Measurements from ENCODE around the gene TBXAS1.
"Not testable (repeated sequence)": the region's sequence is repeated elsewhere in the genome, so short reads cannot be mapped to it uniquely, and the experiment has no call there.

The TBXAS1 gene

DNA sequence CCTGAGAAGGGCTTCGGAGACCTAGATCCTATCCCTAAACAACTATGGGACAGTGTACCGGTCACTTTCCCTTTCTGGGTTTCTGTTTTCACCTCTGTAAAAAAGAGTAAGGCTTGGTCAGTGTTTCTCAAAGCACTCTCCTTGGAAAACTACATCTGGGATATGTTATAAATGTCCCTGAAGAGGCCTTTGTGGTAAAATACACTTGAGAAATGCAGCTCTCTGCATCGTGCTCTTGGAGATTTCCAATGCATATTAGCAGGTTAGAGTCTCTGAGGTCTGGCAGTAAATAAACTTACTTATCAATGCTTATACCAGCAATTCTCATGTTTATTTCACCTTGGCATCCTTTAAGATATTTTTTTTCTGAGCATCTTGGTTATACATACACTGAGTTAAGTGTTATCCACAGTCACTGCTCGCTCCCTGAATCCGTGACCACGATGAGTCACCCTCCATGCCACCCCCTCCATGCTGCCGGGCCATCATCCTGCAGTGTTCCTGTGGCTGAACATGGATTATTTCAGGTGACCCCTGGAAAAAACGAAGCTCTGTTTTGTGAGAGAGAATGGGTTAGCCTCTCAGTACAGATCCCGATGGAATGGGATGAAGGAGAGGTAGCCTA is 3.3 kb upstream of the TBXAS1 start:
- no peak for TF ChIP-seq CTCF (IDR thresholded peaks at IDR 0.05; ENCODE audit: low read depth, low read length)
- H3K4me3 ChIP-seq (ENCODE audit: low read depth, low read length) = no peak overlapping the region

GRCh38 chr7:139827042-139827441 is 2.0 kb upstream of the TBXAS1 start:
- TF ChIP-seq CTCF (IDR thresholded peaks at IDR 0.05; ENCODE audit: low read depth, low read length) = no peak
- no peak overlapping the region for H3K4me3 ChIP-seq (ENCODE audit: low read depth, low read length)

DNA sequence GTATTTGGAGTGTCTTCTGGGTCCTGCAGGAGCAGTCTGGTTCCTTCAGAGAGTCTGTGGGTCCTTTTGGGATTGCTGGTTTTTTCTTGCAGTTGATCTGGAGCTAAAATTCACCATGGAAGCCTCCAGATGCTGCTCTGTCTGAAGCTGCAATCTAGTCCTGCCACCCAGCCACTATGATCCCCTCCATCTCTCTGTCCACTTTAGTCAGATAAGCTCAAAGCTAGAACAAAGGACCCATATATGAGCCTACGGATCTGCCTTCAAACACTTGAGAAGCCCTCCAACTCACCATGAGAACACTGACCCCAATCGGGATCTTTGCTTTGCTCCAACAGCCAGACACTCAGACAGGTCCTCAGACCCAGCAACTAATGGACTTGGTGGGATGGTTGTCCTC is 618 bp upstream of the TBXAS1 start:
- TF ChIP-seq CTCF (IDR thresholded peaks at IDR 0.05; ENCODE audit: low read depth, low read length) = no peak
- H3K4me3 ChIP-seq (ENCODE audit: low read depth, low read length) = no peak overlapping the region

- H3K4me3 ChIP-seq (ENCODE audit: low read depth, low read length) = peak overlapping the region; percentile 46
- no peak for TF ChIP-seq CTCF (IDR thresholded peaks at IDR 0.05; ENCODE audit: low read depth, low read length)
Measured at GRCh38 chr7:139829775-139830117, 682 bp downstream of the TBXAS1 start.

DNA sequence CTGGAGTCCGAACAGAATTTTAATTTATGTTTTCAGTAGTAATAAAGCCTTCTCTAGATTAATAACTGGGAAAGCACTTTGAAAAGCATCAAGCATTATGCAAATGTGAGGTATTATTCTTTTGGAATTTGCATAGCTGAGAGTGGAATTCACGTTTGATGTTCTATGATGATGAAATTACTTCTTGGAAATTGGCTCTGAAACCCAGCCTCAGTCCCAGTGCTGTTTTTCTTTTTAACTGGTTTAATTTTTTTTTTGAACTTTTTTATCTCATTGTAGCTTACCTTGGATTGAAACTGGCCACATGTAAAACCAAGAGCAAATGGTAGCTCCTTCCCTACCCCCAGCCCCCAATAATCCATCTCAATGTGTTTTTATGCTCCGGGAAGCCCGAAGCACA is 1.2 kb downstream of the TBXAS1 start:
- H3K4me3 ChIP-seq (ENCODE audit: low read depth, low read length) = peak overlapping the region; percentile 46
- TF ChIP-seq CTCF (IDR thresholded peaks at IDR 0.05; ENCODE audit: low read depth, low read length) = no peak

GRCh38 chr7:139830782-139831501 is 1.9 kb downstream of the TBXAS1 start:
- H3K4me3 ChIP-seq (ENCODE audit: low read depth, low read length) = peak overlapping the region; percentile 46
- no peak for TF ChIP-seq CTCF (IDR thresholded peaks at IDR 0.05; ENCODE audit: low read depth, low read length)

GRCh38 chr7:139835848-139836247 is 6.8 kb downstream of the TBXAS1 start:
- H3K4me3 ChIP-seq (ENCODE audit: low read depth, low read length) = not testable (repeated sequence)

DNA sequence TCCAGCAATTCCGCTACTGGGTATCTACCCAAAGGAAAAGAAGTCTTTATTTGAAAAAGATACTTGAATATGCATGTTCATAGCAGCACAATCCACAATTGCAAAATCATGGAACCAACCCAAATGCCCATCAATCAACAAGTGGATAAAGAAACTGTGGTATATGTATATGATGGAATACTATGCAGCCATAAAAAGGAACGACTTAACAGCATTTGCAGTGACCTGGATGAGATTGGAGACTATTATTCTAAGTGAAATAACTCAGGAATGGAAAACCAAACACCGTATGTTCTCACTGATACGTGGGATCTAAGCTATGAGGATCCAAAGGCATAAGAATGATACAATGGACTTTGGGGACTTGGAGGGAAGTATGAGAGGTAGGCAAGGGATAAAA is 8.2 kb downstream of the TBXAS1 start:
- H3K4me3 ChIP-seq (ENCODE audit: low read depth, low read length) = not testable (repeated sequence)

Measured in WI38 (cell line).